Measurements from ENCODE around the gene EFTUD2. TPM values are rescaled to one million over a fixed set of nuclear protein-coding genes. Genes with fewer than 3 reads are reported as not detected.

EFTUD2 gene
- total RNA-seq, 1 experiment from 2014 or later = 150 TPM

GRCh38 chr17:44911133-44912001, 12.1 kb upstream of the EFTUD2 start:
- no TSS peak for BruUV-seq (replicated peaks)
- no peaks in the 10 kb centered on the region for H3K36me3 ChIP-seq (ENCODE audit: control insufficient read depth in 1 of 2, insufficient read depth in 2 of 2, low read length in 2 of 2)
- no peaks in the 10 kb centered on the region for H3K9me3 ChIP-seq (ENCODE audit: control insufficient read depth in 1 of 2, insufficient read depth in 1 of 2, low read depth in 1 of 2, low read length in 2 of 2)
- no peak overlapping the region for H3K4me3 ChIP-seq (replicated peaks in 1 of 2; ENCODE audit: low read depth in 1 of 2, low read length in 2 of 2)
- H3K9ac ChIP-seq (ENCODE audit: low read length) = no peak overlapping the region
- intact Hi-C loops (cut with micrococcal nuclease) = no loop called here
- H2AFZ ChIP-seq (ENCODE audit: low read depth, low read length, poor library complexity, severe bottlenecking) = no peak overlapping the region
- no peaks in the 10 kb centered on the region for H3K9me2 ChIP-seq (ENCODE audit: insufficient read depth)
- ATAC-seq = peak; percentile 93
- TF ChIP-seq ZBTB33 (IDR thresholded peaks at IDR 0.05; ENCODE audit: extremely low read depth, insufficient replicate concordance, low read length) = no peak
- TF ChIP-seq ZNF274 (IDR thresholded peaks at IDR 0.05; ENCODE audit: low read depth, low read length) = no peak
- TF ChIP-seq, protein P1, sequence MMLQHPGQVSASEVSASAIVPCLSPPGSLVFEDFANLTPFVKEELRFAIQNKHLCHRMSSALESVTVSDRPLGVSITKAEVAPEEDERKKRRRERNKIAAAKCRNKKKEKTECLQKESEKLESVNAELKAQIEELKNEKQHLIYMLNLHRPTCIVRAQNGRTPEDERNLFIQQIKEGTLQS (IDR thresholded peaks at IDR 0.05) = no peak
- peak; percentile 46 to 74 (median 56); a peak in 5 of 6 replicates for TF ChIP-seq CTCF (IDR thresholded peaks at IDR 0.05 in 2 of 3, conservative IDR thresholded peaks at IDR 0.05 in 1 of 3; ENCODE audit: borderline replicate concordance in 1 of 3, insufficient read depth in 1 of 3, low read depth in 2 of 3, low read length in 2 of 3)
- TF ChIP-seq, protein P2, sequence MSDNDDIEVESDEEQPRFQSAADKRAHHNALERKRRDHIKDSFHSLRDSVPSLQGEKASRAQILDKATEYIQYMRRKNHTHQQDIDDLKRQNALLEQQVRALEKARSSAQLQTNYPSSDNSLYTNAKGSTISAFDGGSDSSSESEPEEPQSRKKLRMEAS (IDR thresholded peaks at IDR 0.05) = no peak
- CTCF ChIA-PET = interaction anchor here (0.5 to 3.1 kb wide), 7 partner anchors 9 to 136 kb away, joined by 3 to 16 read pairs (median 4); partner anchors contain the start of gene EFTUD2
- no peaks in the 10 kb centered on the region for H3K27me3 ChIP-seq (ENCODE audit: insufficient read depth, low read length)
- no peak overlapping the region for H3K27ac ChIP-seq (ENCODE audit: low read depth, low read length)
- peaks cover 3 to 6% of the 10 kb centered on the region in 2 experiments for H3K4me1 ChIP-seq (ENCODE audit: control insufficient read depth in 1 of 2, insufficient read depth in 2 of 2, low read length in 2 of 2)
- RAD21 ChIA-PET (ENCODE audit: low non-redundant PET in 1 of 2, low total read pairs in 2 of 2, uncharacterized antibody in 2 of 2, unreplicated experiment in 2 of 2) = interaction anchor here in 1 of 2 experiments (0.7 kb wide), 1 partner anchor 136 kb away, joined by 3 read pairs; no protein-coding TSS in a partner anchor
- H4K20me1 ChIP-seq (ENCODE audit: insufficient read depth) = no peaks in the 10 kb centered on the region
- H3K4me2 ChIP-seq (ENCODE audit: low read length) = no peak overlapping the region
- H3K79me2 ChIP-seq (ENCODE audit: insufficient read depth, low read length) = no peaks in the 10 kb centered on the region
- POLR2A ChIA-PET = interaction anchor here (0.7 kb wide), 1 partner anchor 160 kb away, joined by 3 read pairs; no protein-coding TSS in a partner anchor
- DNase-seq (ENCODE audit: low read depth, low spot score) = peak; percentile 35
